DMS153 treated with DMSO at 0.1 percent for 48 hours (cell line): ENCODE data around the gene ATXN3.
A peak's percentile ranks its signal among the peaks of the same experiment; 100 is the strongest.
"Not testable (repeated sequence)": the region's sequence is repeated elsewhere in the genome, so short reads cannot be mapped to it uniquely, and the experiment has no call there.

Experiments used
- DNase-seq: peaks from one replicate; lab custom pipeline; 2025; ENCODE audit not compliant: unreplicated experiment; lab: John Stamatoyannopoulos, UW

The ATXN3 gene

GRCh38 chr14:92074555-92074954, 31.8 kb downstream of the ATXN3 start:
- DNase-seq = no peak

GRCh38 chr14:92058006-92058917, 48.1 kb downstream of the ATXN3 start:
- DNase-seq = no peak

- DNase-seq = no peak
These were observed 56.6 kb downstream of the ATXN3 start for GRCh38 chr14:92049781-92050180.

- DNase-seq = not testable (repeated sequence)
These were observed 57.2 kb downstream of the ATXN3 start for GRCh38 chr14:92049221-92049620.

- DNase-seq = not testable (repeated sequence)
These were observed 60.5 kb downstream of the ATXN3 start for GRCh38 chr14:92045904-92046303.

GRCh38 chr14:92041766-92042165, 64.6 kb downstream of the ATXN3 start:
- not testable (repeated sequence) for DNase-seq

- DNase-seq = no peak
These were observed 65.2 kb downstream of the ATXN3 start for GRCh38 chr14:92041203-92041602.

- DNase-seq = no peak
These were observed 65.8 kb downstream of the ATXN3 start for GRCh38 chr14:92040431-92041051.

- peak; percentile 69 for DNase-seq
These were observed 66.5 kb downstream of the ATXN3 start, which contains the start of gene TRIP11 for GRCh38 chr14:92039719-92040430. Gene TRIP11, minus strand, starts transcription at chr14:92040059. Its CDS starts 374 bp downstream, at chr14:92039685.

- no peak for DNase-seq
These were observed 67.2 kb downstream of the ATXN3 start for GRCh38 chr14:92039063-92039718.

GRCh38 chr14:92037989-92038388, 68.4 kb downstream of the ATXN3 start:
- no peak for DNase-seq

GRCh38 chr14:92035890-92036289, 70.5 kb downstream of the ATXN3 start:
- no peak for DNase-seq

GRCh38 chr14:92033906-92034687, 72.3 kb downstream of the ATXN3 start:
- no peak for DNase-seq

- no peak for DNase-seq
These were observed 72.9 kb downstream of the ATXN3 start for GRCh38 chr14:92033433-92033832.

- no peak for DNase-seq
These were observed 79.7 kb downstream of the ATXN3 start for GRCh38 chr14:92026548-92027190.

GRCh38 chr14:92022036-92022435, 84.3 kb downstream of the ATXN3 start:
- DNase-seq = no peak

GRCh38 chr14:92021523-92021922, 84.9 kb downstream of the ATXN3 start:
- DNase-seq = no peak

GRCh38 chr14:92014040-92014439, 92.3 kb downstream of the ATXN3 start:
- DNase-seq = no peak

GRCh38 chr14:92012121-92012748, 94.1 kb downstream of the ATXN3 start:
- DNase-seq = no peak
